K562 (cell line): ENCODE results near the gene B3GLCT. TPM values are rescaled to one million over a fixed set of nuclear protein-coding genes. Genes with fewer than 3 reads are reported as not detected.
A peak's percentile ranks its signal among the peaks of the same experiment; 100 is the strongest.

ENCODE experiments used
- ATAC-seq: fragments of 200-7000 bp; cut with Tn5 transposase; 3 replicates; pipeline ENCODE4 v1.9.1; 2020; ENCODE audit warnings: moderate library complexity
- Bru-seq: library from RNA; stranded (reverse); fragments of 400-500 nt; gene quantifications from one replicate; lab custom pipeline; 2021; lab: Mats Ljungman, UMichigan
- BruChase-seq, 2 experiments: library from RNA; stranded (reverse); fragments of 400-500 nt; gene quantifications; one replicate each; lab custom pipeline; 2021; lab: Mats Ljungman, UMichigan
- BruUV-seq: library from RNA; stranded (reverse); fragments of 400-500 nt; replicated peaks from 2 replicates; lab custom pipeline; 2021; lab: Mats Ljungman, UMichigan
- CTCF ChIA-PET: fragments of 300-600 bp; formaldehyde crosslinking; extraction: SDS; loops from one replicate; lab custom pipeline; 2021; ENCODE audit warnings: low intra/inter-chr PET ratio; lab: Yijun Ruan, JAX
- POLR2A ChIA-PET: fragments of 300-600, 350-650 bp; sonication (Branson Sonifier 250); formaldehyde crosslinking; extraction: SDS; loops from one replicate; lab custom pipeline; 2021; ENCODE audit warnings: antibody characterized with exemption, inconsistent platforms; lab: Yijun Ruan, JAX
- DNase-seq, 4 experiments: peaks; one replicate each; pipeline versions ENCODE4 v3.0.0 to v3.0.0-alpha.2; 2011 to 2018; ENCODE audit warnings: low spot score in 3 of 4, mixed read lengths in 3 of 4; ENCODE audit errors: extremely low read depth in 1 of 4
- FAIRE-seq: peaks from 2 replicates; lab custom pipeline; 2011; peaks lifted over from hg19 to GRCh38; lab: Jason Lieb, UNC
- H2AFZ ChIP-seq: 2 replicates; pipeline ENCODE4 v1.6.0; 2011; ENCODE audit warnings: low read depth, low read length, control low read depth, inconsistent platforms
- H3K27ac ChIP-seq: fragments of 200-600 bp; 3 replicates; pipeline ENCODE4 v1.8.0; 2011; ENCODE audit warnings: low read depth, mild to moderate bottlenecking, control low read depth, inconsistent platforms, low read length, moderate library complexity, mixed read lengths; ENCODE audit errors: extremely low read depth
- H3K27me3 ChIP-seq, 2 experiments: fragments of 300-600 bp in 1 of 2; 2 replicates in 1 of 2; 3 replicates in 1 of 2; pipeline versions ENCODE4 v1.6.0 to v1.8.0; 2011; ENCODE audit warnings: inconsistent platforms in 2 of 2, low read length in 2 of 2, mild to moderate bottlenecking in 1 of 2, mixed read lengths in 1 of 2, moderate library complexity in 1 of 2; ENCODE audit not compliant: control insufficient read depth in 2 of 2, insufficient read depth in 2 of 2
- H3K36me3 ChIP-seq: fragments of 300-600 bp; 3 replicates; pipeline ENCODE4 v1.8.0; 2011; ENCODE audit warnings: mild to moderate bottlenecking, low read length, inconsistent platforms; ENCODE audit not compliant: control insufficient read depth, insufficient read depth
- H3K4me1 ChIP-seq, 2 experiments: fragments of 200-600 bp in 1 of 2; replicated peaks in 1 of 2; 2 replicates in 1 of 2; 3 replicates in 1 of 2; pipeline versions ENCODE4 v1.5.1 to v1.8.0; 2011; ENCODE audit warnings: inconsistent platforms in 2 of 2, low read length in 2 of 2, mild to moderate bottlenecking in 1 of 2, mixed read lengths in 1 of 2, moderate library complexity in 1 of 2; ENCODE audit not compliant: control insufficient read depth in 2 of 2, insufficient read depth in 2 of 2
- H3K4me2 ChIP-seq: 2 replicates; pipeline ENCODE4 v1.6.1; 2011; ENCODE audit warnings: low read length, control low read depth, inconsistent platforms, mixed read lengths; ENCODE audit not compliant: insufficient read depth
- H3K4me3 ChIP-seq: fragments of 200-600 bp; sonication (generic), shearing (Covaris generic); 2 replicates; pipeline ENCODE4 v1.5.1; 2016; ENCODE audit warnings: control low read depth, inconsistent platforms
- H3K79me2 ChIP-seq: fragments of 200-600 bp; 3 replicates; pipeline ENCODE4 v1.8.0; 2011; ENCODE audit warnings: low read length, inconsistent platforms; ENCODE audit not compliant: control insufficient read depth, insufficient read depth
- H3K9ac ChIP-seq, 2 experiments: 2 replicates each; pipeline versions ENCODE4 v1.6.0 to v1.6.1; 2011; ENCODE audit warnings: low read depth in 2 of 2, low read length in 2 of 2, control low read depth in 1 of 2, inconsistent platforms in 1 of 2, mild to moderate bottlenecking in 1 of 2, mixed read lengths in 1 of 2; ENCODE audit not compliant: insufficient read depth in 1 of 2
- H3K9me1 ChIP-seq: one replicate; pipeline ENCODE4 v1.6.0; 2011; ENCODE audit warnings: inconsistent platforms, mild to moderate bottlenecking, low read length, moderate library complexity; ENCODE audit not compliant: control insufficient read depth, insufficient read depth
- H3K9me3 ChIP-seq: replicated peaks from 2 replicates; pipeline ENCODE4 v1.5.1; 2011; ENCODE audit warnings: low read depth, low read length, inconsistent platforms; ENCODE audit not compliant: control insufficient read depth, insufficient read depth
- H4K20me1 ChIP-seq: replicated peaks from 2 replicates; pipeline ENCODE4 v1.6.1; 2011; ENCODE audit warnings: low read length, inconsistent platforms, mixed read lengths; ENCODE audit not compliant: control insufficient read depth, insufficient read depth
- EWSR1 ChIP-seq: fragments of 450-650 bp; IDR thresholded peaks from 2 replicates; pipeline ENCODE4 v1.6.1; 2018; ENCODE audit warnings: borderline replicate concordance, mild to moderate bottlenecking, low read depth, moderate library complexity; ENCODE audit not compliant: partially characterized antibody
- HNRNPL ChIP-seq: fragments of 200-400 bp; formaldehyde crosslinking; IDR thresholded peaks from 2 replicates; pipeline ENCODE4 v1.6.1; 2017; ENCODE audit warnings: low read depth, mild to moderate bottlenecking, low read length
- MED1 ChIP-seq: sonication (generic); formaldehyde crosslinking; IDR thresholded peaks from 2 replicates; pipeline ENCODE4 v1.8.1; 2023; ENCODE audit warnings: missing genetic modification reagents, borderline replicate concordance
- NKRF ChIP-seq: fragments of 450-650 bp; IDR thresholded peaks from 2 replicates; pipeline ENCODE4 v1.6.1; 2016; ENCODE audit warnings: borderline replicate concordance
- RHOXF2B ChIP-seq: fragments of 250-450 bp; sonication (Bioruptor Pico); conservative IDR thresholded peaks from 2 replicates; pipeline ENCODE4 v1.5.1; 2021
- STAT5A ChIP-seq: IDR thresholded peaks from 2 replicates; pipeline ENCODE4 v1.6.1; 2012; ENCODE audit warnings: low read length, inconsistent platforms, borderline replicate concordance
- TAF7 ChIP-seq: fragments of 450-650 bp; IDR thresholded peaks from 2 replicates; pipeline ENCODE4 v1.6.1; 2016; ENCODE audit warnings: missing genetic modification characterization, missing compliant biosample characterization
- ZBTB7A ChIP-seq: IDR thresholded peaks from 2 replicates; pipeline ENCODE4 v1.6.1; 2011; ENCODE audit warnings: low read depth, mild to moderate bottlenecking, low read length, moderate library complexity, borderline replicate concordance; ENCODE audit not compliant: control insufficient read depth
- ZNF280B ChIP-seq: fragments of 250-450 bp; sonication (Bioruptor Pico); IDR thresholded peaks from 2 replicates; pipeline ENCODE4 v1.5.1; 2021; ENCODE audit warnings: mild to moderate bottlenecking
- ZNF282 ChIP-seq: sonication (generic); formaldehyde crosslinking; IDR thresholded peaks from 2 replicates; pipeline ENCODE4 v1.8.1; 2023; ENCODE audit warnings: missing genetic modification reagents
- ZNF699 ChIP-seq: fragments of 250-450 bp; sonication (Bioruptor Pico); IDR thresholded peaks from 2 replicates; pipeline ENCODE4 v1.8.0; 2021; ENCODE audit warnings: mild to moderate bottlenecking, moderate library complexity; ENCODE audit not compliant: insufficient replicate concordance
- ZSCAN32 ChIP-seq: fragments of 450-650 bp; formaldehyde crosslinking; IDR thresholded peaks from 2 replicates; pipeline ENCODE4 v1.4.0; 2020; ENCODE audit warnings: mild to moderate bottlenecking, moderate library complexity
- WGBS: fragments of 100-300 bp; shearing (Covaris generic); methylation state at CpG from one replicate; pipeline ENCODE4 v1.1.6; 2016; ENCODE audit warnings: low coverage, mixed read lengths; ENCODE audit not compliant: insufficient coverage; ENCODE audit errors: missing lambda C conversion rate; 5-methylcytosine and 5-hydroxymethylcytosine counted together
- in situ Hi-C: fragments of 300-500 bp; cut with MboI; formaldehyde crosslinking; loops from 4 replicates; pipeline ENCODE4 v1.15.0; 2018; ENCODE audit warnings: inconsistent platforms, mixed read lengths
- intact Hi-C: fragments of 100-400 bp; cut with micrococcal nuclease; formaldehyde crosslinking; loops from 2 replicates; pipeline ENCODE4 v1.14.2; 2022
- long read RNA-seq, 3 experiments: library from polyadenylated mRNA in 2 of 3; library from RNA in 1 of 3; unstranded in 2 of 3; stranded (forward) in 1 of 3; transcript quantifications; one replicate each; pipeline ENCODE4 v2.0.0, GENCODE V29; 2019 to 2022
- polyA minus RNA-seq, 3 experiments: library from RNA; depleted of rRNA, polyadenylated mRNA; stranded (reverse); fragments of >200 nt; gene quantifications; 2 replicates each; pipeline ENCODE4 v1.2.3, GENCODE V29; 2011
- polyA plus RNA-seq, 8 experiments: library from polyadenylated mRNA; depleted of rRNA in 4 of 8; stranded (reverse) in 5 of 8; unstranded in 3 of 8; fragments of >200 nt; fragmentation: Nextera tagmentation in 2 of 8; fragmentation: Illumina TruSeq in 1 of 8; extraction: Ambion mirVana in 2 of 8; extraction: Trizol in 1 of 8; gene quantifications; 2 replicates each; pipeline versions ENCODE4 v1.2.1 to v1.2.3, GENCODE V29; 2011 to 2014; ENCODE audit warnings: inconsistent platforms in 1 of 8, missing spikeins in 1 of 8
- total RNA-seq, 7 experiments: library from RNA; depleted of rRNA in 6 of 7; stranded (reverse); fragments of >200 nt in 6 of 7; fragmentation: Illumina TruSeq in 2 of 7; extraction: Trizol in 2 of 7; gene quantifications; 2 replicates each; pipeline versions ENCODE4 v1.2.1 to v1.2.3, GENCODE V29; 2011 to 2021; ENCODE audit warnings: low replicate concordance in 1 of 7

B3GLCT gene
- 2.7 and 4.9 TPM in 2 replicates for total RNA-seq (2011; cell fraction: chromatin; rRNA removed; ENCODE audit: low replicate concordance)
- total RNA-seq (2011; cell fraction: nucleolus; rRNA removed): 3.3 TPM in 2 replicates
- 4.6 and 6.6 TPM in 2 replicates for total RNA-seq (2011; cell fraction: nucleoplasm; rRNA removed)
- total RNA-seq (2014; rRNA removed): 2.2 and 3.1 TPM in 2 replicates
- 4.8 and 5.1 TPM in 2 replicates for total RNA-seq (2014; rRNA removed; fragmentation: Illumina TruSeq; extraction: Trizol)
- 4.1 and 4.8 TPM in 2 replicates for total RNA-seq (2015; rRNA removed; fragmentation: Illumina TruSeq; extraction: Trizol)
- total RNA-seq (2021): 3.5 TPM in 2 replicates
- 1.6 and 2.8 TPM in 2 replicates for polyA plus RNA-seq (2011; rRNA removed)
- 0.86 and 1.3 TPM in 2 replicates for polyA plus RNA-seq (2011; cell fraction: cytosol; rRNA removed)
- 1.5 and 1.6 TPM in 2 replicates for polyA plus RNA-seq (2011; cell fraction: nucleus; rRNA removed)
- 2.2 and 2.5 TPM in 2 replicates for polyA plus RNA-seq (2012)
- 3.0 and 3.6 TPM in 2 replicates for polyA plus RNA-seq (2014; fragmentation: Illumina TruSeq; extraction: Trizol)
- 1 to 10 TPM; 1.1 to 1.5 TPM for polyA plus RNA-seq (2014; fragmentation: Nextera tagmentation; extraction: Ambion mirVana)
- 2.4 and 2.9 TPM in 2 replicates for polyA plus RNA-seq (2014; rRNA removed)
- polyA minus RNA-seq (2011; rRNA and poly(A)+ RNA removed): 4.0 and 4.3 TPM in 2 replicates
- polyA minus RNA-seq (2011; cell fraction: cytosol; rRNA and poly(A)+ RNA removed): 1.6 and 1.9 TPM in 2 replicates
- 1.5 and 2.6 TPM in 2 replicates for polyA minus RNA-seq (2011; cell fraction: nucleus; rRNA and poly(A)+ RNA removed)
- Bru-seq, nascent RNA: percentile 49 among the genes with signal in this experiment
- percentile 54 among the genes with signal in this experiment for BruChase-seq, experiment 1, labeled RNA remaining after a 2-hour chase
- BruChase-seq, experiment 2, labeled RNA remaining after a 6-hour chase: percentile 53 among the genes with signal in this experiment
- long read RNA-seq, experiment 1, full-length matches to known transcripts: 12 of 28 reads
- long read RNA-seq, experiment 1, partial matches to known transcripts: 5 of 28 reads
- long read RNA-seq, experiment 1, other reads (novel, unspliced or antisense): 11 of 28 reads
- long read RNA-seq, experiment 2, partial matches to known transcripts: 0 of 1 reads
- long read RNA-seq, experiment 2, other reads (novel, unspliced or antisense): 1 of 1 reads
- long read RNA-seq, experiment 3, full-length matches to known transcripts: 1 of 3 reads
- long read RNA-seq, experiment 3, partial matches to known transcripts: 0 of 3 reads
- long read RNA-seq, experiment 3, other reads (novel, unspliced or antisense): 2 of 3 reads

GRCh38 chr13:31199849-31200636 lies at the start of gene B3GLCT:
Gene B3GLCT (plus strand): TSS chr13:31199975. CDS start chr13:31200085, 110 bp downstream.
- Histone ChIP-seq H3K27ac (peak within 1 kb of the TSS; percentile 70; the same call in 2 of the 3 replicates), H3K9me1 (no peaks in the 10 kb centered on the region), H3K79me2 (peaks cover 5% of the 10 kb centered on the region; the same call in 2 of the 3 replicates), H3K4me1 (peaks cover 13 to 15% of the 10 kb centered on the region in 2 experiments; a peak in 4 of 5 replicates), H2AFZ (peak within 1 kb of the TSS; percentile 83), H3K27me3 (no peaks in the 10 kb centered on the region; a peak in 1 of 5 replicates), H3K4me3 (peak within 1 kb of the TSS; percentile 63), H3K9ac (peak within 1 kb of the TSS; percentile 72 to 92), H3K4me2 (peak within 1 kb of the TSS; percentile 72), H3K36me3 (no peaks in the 10 kb centered on the region), H3K9me3 (0 out of 2 replicates have a peak, but pooled peaks cover 2% of the 10 kb centered on the region), H4K20me1 (no peaks in the 10 kb centered on the region)
- in situ Hi-C loops: no loop called here
- ChIA-PET POLR2A (no interaction called here), CTCF (interaction anchor here (0.5 to 0.7 kb wide), 2 partner anchors 19 to 25 kb away, joined by 3 read pairs; no protein-coding TSS in a partner anchor)
- no peak for FAIRE-seq
- no TSS peak for BruUV-seq
- DNase-seq: peak; percentile 78 to 85 (median 80)
- 0% methylated on average over 19 of the region's 126 CpGs for WGBS
- ATAC-seq: peak; percentile 90
- intact Hi-C loops: loop anchor here (5.0 to 10.0 kb wide), 2 partner anchors 38 to 225 kb away; partner anchors contain the start of gene HSPH1
- TF ChIP-seq STAT5A (no peak), MED1 (no peak), ZNF282 (no peak), ZBTB7A (peak; percentile 62; the same call in 1 of the 2 replicates), HNRNPL (no peak), RHOXF2B (CRISPR knock-in tag) (no peak), ZNF280B (CRISPR knock-in tag) (no peak), EWSR1 (no peak), ZNF699 (CRISPR knock-in tag) (no peak), TAF7 (tag) (no peak), ZSCAN32 (CRISPR knock-in tag) (no peak), NKRF (no peak)
